Activated CD8-positive, alpha-beta memory T cell treated with anti-CD3 and anti-CD28 coated beads for 24 hours (primary cell): Measurements from ENCODE around the gene CCDC127.
A peak's percentile ranks its signal among the peaks of the same experiment; 100 is the strongest.
"Not testable (repeated sequence)": the region's sequence is repeated elsewhere in the genome, so short reads cannot be mapped to it uniquely, and the experiment has no call there.

Experiments used
- DNase-seq: peaks from one replicate; pipeline ENCODE4 v3.0.0-alpha.2; 2020

Gene CCDC127

DNA sequence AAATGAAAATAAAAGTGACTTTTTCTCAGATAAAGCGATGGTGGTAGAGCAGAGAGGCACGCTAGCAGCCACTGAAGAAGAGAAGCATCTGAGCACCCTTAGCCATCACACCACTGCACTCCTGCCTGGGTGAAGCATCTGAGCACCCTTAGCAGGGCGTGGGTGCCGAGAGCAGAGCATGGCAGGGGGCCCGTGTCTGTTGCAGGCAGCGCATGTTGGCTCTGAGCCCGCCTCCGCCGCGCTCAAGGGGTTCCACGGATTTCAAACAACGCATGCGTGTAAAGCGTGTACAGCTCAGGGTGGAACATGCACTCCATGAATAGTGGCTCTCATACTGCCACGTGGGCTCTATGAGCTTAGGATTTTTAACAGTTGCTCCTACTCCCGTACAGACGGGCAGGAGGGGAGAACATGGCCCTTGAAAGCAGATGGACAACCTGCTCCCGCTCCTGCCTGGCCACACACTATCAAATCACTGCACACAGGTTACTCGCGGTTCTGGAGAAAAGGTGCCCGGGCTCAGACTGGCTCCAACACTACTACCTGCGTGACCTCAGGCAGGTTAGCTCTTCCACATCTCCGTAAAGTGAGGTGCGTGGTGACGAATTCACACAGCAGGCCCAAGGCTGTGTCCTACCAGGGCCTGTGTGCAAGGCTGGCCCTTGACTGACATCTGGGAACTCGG is 14.6 kb downstream of the CCDC127 start:
- no peak for DNase-seq

DNA sequence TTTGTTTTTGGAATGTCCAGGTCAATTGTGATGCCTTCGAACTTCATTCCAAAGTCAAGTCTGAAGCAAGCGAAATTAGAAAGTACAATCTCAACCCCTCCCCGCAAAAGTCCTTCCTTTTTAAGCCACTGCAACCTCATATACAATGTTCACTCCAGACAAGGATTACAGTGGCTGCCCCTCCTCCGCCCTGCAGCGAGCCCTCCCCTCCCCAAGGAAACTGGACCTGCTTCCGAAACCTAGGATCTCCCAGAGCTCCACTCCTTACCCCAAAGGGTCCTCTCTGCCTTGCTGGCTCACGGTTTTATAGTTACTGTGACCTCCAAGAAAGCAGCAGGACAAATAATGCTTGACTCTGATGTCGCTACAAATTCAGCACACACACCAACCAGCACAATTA is 16.3 kb downstream of the CCDC127 start:
- DNase-seq: no peak

DNA sequence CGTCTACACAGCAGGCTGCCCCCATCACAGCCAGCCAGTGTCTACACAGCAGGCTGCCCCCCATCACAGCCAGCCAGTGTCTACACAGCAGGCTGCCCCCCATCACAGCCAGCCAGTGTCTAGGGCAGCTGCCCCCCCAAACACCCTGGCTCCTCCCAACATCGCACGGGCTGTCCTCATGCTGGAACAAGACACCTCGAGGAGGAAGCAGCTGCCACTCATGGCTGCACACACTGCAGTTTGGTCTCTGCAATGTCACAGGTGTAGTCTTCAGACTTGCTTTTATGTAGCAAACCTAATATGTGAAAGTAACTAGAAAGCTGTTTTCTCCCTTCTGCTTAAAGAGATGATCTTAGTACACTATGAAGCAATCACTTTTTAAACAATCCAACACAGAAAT is 17.0 kb downstream of the CCDC127 start:
- no peak for DNase-seq

DNA sequence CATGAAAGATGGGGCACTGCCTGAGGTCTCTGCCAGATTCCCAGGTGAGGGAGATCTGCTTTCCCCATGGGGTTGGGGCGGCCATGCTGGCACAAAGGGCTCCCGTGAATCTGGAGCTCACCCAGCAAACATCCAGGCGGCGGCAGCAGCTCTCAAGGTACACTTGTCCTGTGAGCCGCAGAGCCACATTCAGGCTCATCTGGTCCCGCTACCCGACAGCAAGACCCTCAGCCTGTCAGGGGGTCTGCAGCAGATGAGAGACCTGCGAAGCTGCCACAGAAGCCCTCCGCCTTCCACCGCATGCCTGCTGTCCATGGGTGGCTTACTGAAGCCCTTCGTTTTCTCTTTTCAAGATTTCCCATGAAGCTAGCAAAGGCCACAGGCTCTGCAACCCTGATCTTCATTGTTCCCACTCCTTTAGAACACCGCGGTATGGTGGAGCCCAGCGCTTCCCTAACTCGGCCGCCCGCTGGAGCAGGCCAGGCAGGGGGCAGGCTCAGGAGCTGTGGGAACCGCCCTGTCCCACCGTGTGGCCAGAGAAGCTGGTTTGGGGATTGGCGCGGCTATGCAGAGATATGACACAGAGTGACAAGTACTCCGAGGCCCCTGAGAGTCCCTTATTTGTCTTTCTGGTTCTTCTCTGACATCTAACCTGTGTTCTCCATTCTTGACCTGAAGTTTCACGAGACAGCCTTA is 17.9 kb downstream of the CCDC127 start:
- no peak for DNase-seq

DNA sequence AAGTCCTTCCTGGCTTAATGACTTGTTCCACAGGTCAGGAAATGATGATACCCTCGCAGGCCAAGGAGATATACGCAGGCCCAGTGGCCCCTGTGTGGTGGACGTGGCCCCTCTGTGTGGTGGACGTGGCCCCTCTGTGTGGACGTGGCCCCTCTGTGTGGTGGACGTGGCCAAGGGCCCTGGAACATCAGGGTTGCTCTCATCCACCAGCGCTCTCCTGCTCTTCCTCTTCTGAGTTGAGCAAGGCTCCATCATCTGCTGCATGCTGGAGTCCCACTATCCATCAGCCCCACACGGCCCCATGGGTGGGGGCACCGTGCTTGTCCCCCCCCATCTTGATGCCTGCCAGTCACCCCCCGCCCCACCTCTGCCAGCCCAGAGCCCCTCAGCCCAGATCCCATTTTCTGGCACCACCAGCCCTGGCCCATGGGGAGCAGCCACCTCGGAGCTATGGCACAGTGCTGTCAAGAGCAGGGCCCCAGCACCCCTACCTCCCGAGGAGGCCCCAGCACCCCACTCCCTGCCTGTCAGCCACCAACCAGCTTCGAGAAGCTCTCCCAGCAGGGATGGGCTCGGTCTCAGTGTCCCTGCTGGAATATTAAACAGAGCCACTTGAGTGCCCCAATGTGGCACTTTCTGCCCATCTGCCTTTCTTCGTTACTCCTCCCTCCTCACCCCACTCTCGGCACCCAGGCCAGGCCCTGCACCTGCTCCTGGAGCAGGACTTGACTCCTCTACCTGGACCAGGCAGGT is 18.6 kb downstream of the CCDC127 start:
- no peak for DNase-seq

DNA sequence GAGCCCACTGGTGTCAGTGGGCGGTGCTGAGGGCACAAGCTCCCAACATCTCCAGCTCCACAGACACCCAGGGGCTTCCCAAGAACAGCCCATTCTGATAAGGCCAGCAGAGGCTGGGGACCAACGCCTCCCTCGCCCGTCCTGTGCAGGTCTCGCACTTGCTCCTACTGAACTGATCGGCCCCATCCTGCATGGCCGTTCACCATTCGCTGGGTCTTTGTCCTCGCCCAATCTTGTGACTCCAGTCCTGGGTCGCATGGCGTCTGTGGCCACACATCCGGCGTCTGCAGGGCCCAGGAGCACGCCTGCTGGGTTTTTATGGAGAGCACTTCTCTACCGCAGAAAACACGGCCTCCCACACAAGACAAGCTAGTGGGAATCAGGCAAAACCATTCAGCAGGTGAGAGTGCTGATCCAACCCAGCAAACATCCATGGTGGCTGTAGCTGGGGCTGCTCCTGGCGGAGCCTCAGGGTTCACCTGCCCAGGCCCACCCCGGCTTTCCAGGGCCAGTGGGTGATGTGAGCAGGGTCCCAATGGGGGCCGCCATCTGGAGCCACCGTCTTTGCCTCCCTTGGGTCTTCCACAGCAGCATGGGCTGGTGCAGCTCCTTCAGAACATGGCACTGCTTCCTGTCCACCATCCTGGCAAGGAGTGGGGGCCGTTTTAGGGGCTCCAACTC is 19.3 kb downstream of the CCDC127 start:
- DNase-seq: no peak

DNA sequence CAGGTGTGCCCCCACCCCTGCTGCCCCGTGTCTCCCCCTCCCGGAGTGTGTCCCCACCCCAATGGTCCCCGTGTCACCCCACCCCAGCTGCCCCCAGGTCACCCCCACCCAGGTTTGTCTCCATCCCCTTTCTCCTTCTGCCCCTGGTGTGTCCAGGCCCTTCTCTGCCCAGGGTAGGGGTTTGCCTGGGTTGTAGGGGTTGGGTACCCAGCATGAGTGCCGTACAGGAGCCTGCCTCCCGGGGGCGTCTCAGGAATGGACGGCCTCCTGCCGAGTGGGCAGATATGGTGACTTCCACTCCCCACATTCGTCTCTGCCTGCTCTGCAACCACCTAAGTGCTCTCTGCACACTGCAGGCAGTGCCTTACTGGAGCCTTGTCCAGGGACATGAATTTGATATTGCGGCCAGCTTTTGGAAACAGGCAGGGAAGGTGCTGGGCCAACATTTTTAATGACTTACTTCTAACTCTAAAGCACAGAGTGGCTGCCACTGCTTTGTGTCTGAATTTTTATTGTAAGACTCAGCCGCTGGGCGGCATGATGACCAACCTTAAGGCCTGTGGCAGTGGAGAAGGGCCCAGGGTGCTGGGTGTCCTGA is 20.0 kb downstream of the CCDC127 start:
- DNase-seq: no peak

DNA sequence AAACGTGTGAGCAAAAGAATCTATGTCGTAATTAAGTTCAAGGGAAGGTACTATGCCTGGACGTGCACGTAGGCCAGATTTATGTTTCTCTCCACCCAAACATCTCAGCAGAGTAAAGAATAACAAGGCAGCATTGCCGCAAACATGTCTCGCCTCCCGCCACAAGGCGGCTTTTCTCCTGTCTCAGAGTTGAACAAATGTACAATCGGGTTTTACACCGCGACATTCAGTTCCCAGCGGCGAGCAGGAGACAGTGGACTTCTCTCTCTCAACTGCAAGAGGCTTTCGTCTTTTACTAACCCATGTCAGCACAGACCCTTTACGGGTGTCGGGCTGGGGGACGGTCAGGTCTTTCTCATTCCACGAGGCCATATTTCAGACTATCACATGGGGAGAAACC is 20.9 kb downstream of the CCDC127 start:
- DNase-seq: not testable (repeated sequence)

DNA sequence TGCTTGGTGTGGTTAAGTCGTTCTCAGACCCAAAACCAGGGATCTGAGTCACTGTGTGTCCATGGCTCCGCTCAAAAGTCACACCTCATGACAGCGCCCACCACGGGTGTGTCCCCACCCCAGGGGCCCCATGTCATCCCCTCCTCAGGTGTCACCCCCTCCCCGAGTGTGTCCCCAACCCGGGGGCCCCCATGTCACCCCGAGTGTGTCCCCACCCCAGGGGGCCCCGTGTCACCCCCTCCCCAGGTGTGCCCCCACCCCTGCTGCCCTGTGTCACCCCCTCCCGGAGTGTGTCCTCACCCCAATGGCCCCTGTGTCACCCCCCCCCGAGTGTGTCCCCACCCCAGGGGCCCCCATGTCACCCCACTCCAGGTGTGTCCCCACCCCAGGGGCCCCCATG is 21.6 kb downstream of the CCDC127 start:
- DNase-seq: no peak

DNA sequence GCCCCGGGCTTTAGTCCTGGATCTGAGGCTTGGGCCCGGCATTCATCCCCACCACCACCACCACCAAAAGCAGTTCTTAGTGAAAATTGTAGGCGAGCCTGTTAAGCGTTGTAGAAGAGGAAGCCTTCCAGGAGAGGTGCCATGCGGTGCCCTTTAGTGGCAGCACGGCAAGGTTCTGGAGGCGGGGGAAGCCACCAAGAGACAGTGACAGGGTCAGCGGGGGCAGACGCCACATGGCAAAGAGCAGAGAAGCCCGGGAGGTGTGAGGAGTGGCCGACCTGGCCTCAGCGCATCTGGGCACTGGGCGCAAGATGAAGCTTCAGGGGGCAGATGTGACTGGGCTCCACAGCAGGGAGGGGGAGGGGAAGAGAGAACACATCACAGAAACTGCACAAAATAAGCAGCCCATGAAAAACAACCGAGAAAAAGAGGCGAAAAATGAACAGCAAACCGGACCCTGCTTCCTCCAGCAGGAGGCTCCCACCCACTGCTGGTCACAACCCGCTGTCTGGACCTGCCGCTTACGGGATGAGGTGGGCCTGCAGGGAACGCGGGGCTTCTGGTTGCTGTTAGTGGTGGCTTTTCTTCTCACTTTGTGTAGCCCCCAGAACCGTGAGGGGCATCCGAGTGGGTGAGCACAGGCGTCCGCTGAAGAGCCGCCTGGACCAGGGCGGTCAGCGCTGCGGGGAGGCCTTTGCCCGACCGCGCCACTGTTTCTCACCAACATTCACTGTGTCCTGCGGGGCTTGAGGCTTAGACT is 22.4 kb downstream of the CCDC127 start:
- no peak for DNase-seq

DNA sequence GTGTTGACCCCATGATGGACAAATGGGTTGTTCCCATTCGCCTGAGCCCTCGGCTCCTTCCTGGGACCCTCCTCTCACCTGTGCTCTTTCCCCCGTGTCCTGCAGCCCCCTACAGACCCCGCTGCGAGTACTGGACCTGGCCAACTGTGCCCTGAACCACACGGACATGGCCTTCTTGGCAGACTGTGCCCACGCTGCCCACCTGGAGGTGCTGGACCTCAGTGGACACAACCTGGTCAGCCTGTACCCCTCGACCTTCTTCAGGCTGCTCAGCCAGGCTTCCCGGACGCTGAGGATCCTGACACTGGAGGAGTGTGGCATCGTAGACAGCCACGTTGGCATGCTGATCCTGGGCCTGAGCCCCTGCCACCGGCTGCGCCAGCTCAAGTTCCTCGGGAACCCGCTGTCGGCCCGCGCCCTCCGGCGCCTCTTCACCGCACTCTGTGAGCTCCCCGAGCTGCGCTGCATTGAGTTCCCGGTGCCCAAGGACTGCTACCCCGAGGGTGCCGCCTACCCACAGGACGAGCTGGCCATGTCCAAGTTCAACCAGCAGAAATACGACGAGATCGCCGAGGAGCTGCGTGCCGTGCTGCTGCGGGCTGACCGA is 23.2 kb downstream of the CCDC127 start:
- DNase-seq: no peak

DNA sequence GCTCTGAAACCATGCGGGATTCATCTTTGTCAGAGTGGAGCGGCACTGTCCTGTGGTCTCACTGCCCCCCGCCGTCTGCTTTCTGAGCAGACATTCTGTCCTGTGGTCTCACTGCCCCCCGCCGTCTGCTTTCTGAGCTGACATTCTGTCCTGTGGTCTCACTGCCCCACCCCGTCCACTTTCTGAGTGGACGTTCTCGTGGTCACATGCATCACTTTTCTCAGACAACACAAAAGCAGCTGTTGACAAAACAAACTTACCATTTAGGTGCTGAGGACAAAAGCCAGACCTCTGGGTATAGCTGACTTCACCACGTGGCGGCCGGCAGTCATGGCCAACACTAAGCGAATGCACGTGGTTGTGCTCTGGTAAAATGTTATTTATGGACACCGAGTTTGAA is 23.9 kb downstream of the CCDC127 start:
- DNase-seq: no peak

DNA sequence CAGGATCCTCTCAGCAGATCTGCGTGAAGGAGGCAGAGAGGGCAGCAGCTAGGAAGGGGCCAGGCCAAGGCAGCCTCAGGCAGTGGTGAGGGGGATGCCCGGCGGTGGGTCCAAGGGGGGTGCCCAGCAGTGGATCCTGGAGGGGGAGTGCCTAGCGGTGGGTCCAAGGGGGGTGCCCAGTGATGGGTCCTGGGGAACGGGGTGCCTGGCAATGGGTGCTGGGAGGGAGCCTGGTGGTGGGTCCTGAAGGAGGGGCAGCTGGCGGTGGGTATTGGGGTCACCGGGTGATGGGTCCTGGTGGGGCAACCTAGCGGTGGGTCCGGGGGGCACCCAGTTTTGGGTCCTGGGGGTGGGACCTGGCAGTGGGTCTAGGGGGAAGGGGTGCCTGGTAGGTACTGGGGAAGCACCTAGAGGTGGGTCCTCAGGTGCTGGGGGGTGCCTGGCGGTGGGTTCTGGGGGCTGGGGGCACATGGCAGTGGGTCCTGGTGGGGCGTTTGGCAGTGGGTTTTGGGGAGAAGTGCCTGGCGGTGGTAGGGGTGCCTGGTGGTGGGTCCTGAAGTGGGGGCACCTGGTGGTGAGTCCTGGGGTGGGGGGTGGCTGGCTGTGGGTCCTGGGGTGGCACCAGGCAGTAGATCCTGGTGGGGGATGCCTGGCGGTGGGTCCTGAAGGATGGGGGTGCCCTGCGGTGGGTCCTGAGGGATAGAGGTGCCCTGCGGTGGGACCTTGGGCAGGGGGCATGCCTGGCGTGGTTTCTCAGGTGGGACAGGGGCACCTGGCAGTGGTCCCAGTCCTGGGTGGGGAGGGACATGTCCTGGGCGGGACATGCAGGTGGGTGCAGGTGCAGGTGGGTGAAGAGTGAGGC is 24.8 kb downstream of the CCDC127 start:
- no peak for DNase-seq

DNA sequence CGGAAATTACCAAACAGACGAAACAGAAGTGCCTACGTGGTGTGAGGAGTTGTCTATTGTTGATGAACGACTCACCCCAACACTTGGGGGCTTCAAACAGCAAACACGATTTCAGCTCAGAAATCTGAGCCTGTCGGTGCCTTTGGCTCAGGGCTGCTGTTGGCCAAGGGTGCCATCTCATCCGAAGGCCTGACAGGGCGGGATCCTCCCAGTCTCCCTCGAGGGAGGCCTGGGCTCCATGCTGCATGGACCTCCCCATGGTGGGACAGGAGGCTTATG is 25.3 kb downstream of the CCDC127 start:
- no peak for DNase-seq

DNA sequence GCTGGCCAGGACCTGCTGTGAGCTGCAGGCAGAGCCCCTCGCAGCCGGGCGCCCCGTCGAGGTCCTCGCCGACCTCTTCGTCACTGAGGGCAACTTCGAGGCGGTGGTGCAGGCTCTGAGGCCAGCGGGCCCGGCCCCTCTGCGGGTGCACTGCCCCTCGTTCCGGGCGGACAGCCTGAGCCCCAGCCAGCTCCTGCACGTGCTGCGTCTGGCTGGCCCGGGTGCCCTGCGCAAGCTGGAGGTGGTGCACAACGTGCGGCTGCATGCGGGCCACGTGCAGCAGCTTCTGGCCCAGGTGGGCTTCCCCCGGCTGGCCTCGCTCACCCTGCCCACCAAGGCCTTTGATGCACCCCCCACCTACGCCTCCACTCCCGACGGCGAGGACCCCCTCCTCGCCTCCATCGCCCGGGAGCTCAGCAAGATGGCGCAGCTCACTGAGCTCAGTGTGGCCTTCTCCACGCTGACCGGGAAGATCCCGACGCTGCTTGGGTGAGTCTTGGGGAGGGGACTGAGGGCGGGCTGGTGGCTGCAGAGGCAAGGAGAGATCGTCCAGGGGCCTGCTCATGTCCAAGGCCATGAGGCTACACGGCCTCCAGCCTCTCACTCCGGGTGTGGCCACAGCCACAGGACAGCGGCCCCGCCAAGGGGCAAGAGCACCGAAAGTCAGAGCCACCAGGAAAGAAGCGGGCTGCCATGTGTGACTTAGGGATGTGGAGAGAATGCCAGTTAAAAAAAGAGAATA is 25.8 kb downstream of the CCDC127 start:
- DNase-seq: no peak

DNA sequence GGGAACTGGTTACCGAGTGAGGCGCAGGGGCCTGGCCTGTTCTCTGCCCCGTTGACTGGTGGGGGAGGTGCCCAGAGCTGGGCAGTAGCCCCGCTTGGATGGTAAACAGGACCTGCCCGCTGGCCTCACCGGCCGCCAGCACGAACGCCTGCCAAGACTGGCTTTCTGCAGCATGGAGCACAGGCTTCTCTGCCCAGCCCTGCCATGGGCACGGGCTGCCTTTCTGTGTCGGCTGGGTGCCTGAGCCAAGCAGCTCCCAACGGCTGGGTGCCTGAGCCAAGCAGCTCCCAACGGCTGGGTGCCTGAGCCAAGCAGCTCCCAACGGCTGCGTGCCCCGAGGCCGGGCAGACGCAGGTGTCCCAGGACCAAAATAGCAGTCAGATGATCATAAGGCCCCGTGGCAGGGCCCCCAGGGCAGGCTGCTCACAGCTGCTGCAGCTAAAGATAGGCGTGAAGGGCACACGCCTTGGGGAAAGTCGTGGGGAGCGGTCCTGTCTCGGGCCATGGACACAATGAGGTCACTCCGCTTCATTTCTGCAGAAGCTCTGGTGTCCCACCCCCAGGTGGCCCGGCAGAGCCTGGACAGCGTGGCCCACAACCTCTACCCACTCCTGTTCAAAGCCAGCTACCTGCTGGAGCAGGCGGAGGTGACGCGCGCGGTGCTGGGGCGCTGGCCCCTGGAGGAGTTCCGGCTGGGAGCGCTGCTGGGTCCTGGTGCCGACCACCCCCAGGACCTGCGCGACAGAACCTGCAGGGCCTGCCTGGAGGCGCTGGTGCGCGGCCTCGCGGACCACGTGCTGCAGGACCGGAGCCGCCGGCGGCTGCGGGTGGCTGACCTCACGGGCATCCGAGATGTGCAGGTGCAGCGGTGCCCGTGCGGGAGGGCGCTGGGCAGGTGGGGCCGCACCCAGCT is 26.7 kb downstream of the CCDC127 start, which contains the start of gene LRRC14B:
TSS of gene LRRC14B (plus strand) at position 460 of the 913 bp plus-strand sequence. CDS start at position 504, 44 bp downstream.
- DNase-seq: peak; percentile 67

DNA sequence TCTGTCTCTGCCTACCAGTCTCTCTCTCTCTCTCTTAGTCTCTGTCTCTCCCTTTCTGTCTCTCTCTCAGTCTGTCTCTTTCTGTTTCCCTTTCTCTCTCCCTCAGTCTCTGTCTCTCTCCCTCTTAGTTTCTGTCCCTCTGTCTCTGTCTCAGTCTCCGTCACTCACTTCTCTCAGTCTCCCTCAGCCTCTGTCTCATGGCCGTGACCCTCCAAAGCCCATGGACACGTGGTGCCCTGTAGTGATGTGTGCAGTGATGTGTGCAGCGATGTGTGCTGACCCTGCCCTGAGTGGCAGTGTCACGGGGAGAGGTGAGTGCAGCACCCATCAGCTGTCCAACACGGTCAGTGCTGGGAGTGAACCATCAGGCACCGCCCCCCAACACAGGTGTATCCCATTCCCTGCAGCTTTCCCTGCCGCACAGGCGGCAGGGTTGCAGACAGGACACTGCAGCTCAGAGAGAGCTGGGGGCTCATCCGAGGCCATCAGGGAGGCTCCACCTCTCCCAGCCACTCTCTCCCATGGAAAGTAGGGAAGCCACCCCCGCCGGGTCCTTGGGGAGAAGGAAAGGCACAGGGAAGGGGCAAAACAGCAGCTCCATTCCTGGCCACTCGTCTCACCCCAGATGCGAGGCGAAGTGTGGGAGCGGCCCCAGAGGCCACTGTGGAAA is 27.5 kb downstream of the CCDC127 start:
- no peak for DNase-seq

DNA sequence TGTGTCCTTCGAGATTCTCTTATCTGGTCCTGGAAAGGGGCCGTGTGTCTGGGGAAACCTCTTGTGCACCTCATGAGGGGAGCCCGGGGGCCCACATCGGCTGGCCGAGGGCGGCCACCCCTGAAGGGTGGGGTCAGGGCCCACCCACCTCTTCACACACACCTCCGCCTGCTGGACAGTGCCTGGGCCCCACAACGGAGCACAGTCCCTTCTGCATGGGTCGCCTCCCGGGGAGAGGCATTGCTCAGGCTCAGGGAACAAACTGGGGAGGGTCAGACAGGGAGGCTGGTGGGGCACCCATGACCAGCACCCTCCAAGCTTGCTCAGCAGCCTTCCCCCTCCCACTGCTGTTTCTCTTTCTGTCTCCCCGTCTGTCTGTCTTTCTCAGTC is 28.0 kb downstream of the CCDC127 start:
- no peak for DNase-seq

DNA sequence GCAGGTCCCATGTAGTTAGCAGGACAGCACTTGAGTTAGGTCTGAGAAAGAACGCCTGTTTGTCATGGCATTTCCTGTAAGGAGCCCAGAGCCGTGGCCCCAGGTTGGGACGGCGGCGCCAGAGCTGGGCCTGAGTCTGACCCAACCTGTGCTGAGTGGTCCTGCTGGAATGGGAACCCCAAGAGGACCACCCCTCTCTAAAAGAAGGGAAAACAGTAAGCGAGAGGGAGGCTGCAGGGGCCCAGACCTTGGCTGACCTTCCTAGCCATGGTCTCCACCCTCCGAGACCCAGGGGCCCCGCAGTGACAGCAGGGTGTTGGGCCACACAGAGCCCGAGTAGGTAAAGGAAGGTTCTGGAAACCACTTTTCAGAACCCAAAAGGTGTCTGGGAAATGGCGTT is 28.5 kb downstream of the CCDC127 start:
- no peak for DNase-seq
